ENCODE measurements around the gene FAM107B. TPM values are rescaled to one million over a fixed set of nuclear protein-coding genes. Genes with fewer than 3 reads are reported as not detected.
"Not testable (repeated sequence)": the region's sequence is repeated elsewhere in the genome, so short reads cannot be mapped to it uniquely, and the experiment has no call there.

The FAM107B gene
- total RNA-seq, 1 donor from 2014 or later = 13.6 TPM

DNA sequence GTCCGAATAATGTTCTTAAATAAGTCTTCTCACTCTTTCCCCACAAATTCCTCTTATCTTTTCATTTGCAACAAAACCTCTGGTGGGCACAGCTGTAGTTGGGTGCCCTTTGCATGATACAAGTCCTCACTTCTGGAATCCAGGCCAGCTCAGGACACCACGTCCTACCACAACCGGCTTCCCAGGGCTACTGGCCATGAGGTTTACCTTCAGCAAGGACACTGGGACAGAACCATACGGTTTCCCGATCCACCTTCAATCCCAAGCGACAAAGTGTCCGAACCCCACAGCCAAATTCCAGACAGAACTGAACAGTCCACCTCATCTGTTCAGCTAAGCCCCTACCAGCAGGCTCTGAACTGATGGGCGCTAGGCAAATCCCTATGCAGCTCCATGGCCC lies 174.6 kb downstream of the FAM107B start:
- no peak overlapping the region for H3K4me3 ChIP-seq (ENCODE audit: low read length in 3 of 3)

DNA sequence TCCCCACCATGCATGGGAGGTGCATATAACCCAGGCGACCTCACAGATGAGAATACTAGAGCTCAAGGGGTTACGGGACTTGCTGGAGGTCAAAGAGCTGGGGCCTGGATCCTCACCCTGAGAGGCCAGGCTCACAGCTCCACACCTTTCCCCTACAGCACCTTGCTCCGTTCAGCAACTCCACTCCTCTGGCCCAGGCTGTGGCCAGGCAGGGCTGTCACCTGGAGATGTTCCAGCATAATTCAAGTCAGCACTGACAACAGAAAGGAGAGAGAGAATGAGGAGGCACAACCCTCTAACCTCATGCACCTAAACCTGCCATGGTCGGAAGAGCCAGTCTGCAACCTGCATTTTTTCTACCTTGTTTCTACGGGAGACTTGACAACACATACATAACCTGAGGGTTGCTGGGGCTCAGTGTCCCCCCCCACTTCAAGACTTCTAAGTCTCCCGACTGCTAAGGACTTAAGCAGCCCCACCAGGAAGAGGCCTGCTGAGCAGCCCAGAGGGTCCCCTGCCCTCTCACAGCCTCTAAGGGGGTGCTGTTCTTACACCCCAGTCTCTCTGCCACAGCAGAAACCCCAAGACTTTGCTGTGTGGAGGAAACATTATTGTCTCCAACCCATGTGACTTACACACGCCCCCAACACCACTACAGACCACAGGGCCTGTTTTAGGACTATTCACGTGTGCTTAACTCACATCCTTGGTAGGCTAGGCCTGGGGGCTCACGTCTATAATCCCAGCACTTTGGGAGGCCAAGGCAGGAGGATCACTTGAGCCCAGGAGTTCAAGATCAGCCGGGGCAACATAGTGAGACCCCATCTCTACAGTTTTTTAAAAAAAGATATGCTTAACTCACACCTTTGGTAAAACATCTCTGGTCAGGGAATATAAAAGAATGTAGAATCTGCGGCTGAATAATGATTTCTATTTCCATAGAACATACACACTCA lies 175.6 kb downstream of the FAM107B start:
- Histone ChIP-seq H3K27ac (ENCODE audit: low read depth, low read length) (no peak overlapping the region), H3K4me1 (ENCODE audit: control insufficient read depth in 3 of 3, insufficient read depth in 3 of 3, low read length in 3 of 3) (peaks cover 0 to 8% (median 4%) of the 10 kb centered on the region in 3 donors), H3K36me3 (ENCODE audit: control insufficient read depth in 3 of 3, insufficient read depth in 3 of 3, low read length in 3 of 3) (peaks cover 0 to 2% (median 0%) of the 10 kb centered on the region in 3 donors), H3K9ac (ENCODE audit: low read depth in 1 of 3, low read length in 3 of 3) (no peak overlapping the region), H3K27me3 (ENCODE audit: control insufficient read depth in 3 of 3, insufficient read depth in 3 of 3, low read length in 3 of 3) (no peaks in the 10 kb centered on the region), H3K9me3 (ENCODE audit: control insufficient read depth in 3 of 3, low read length in 3 of 3) (no peaks in the 10 kb centered on the region), H3K4me3 (ENCODE audit: low read length in 3 of 3) (no peak overlapping the region)

More for the DNA sequence above, 174.6 kb downstream of the FAM107B start:
- Histone ChIP-seq H3K27ac (ENCODE audit: low read depth, low read length) (no peak overlapping the region), H3K36me3 (ENCODE audit: control insufficient read depth in 3 of 3, insufficient read depth in 3 of 3, low read length in 3 of 3) (peaks cover 0 to 2% (median 0%) of the 10 kb centered on the region in 3 donors), H3K27me3 (ENCODE audit: control insufficient read depth in 3 of 3, insufficient read depth in 3 of 3, low read length in 3 of 3) (no peaks in the 10 kb centered on the region), H3K4me1 (ENCODE audit: control insufficient read depth in 3 of 3, insufficient read depth in 3 of 3, low read length in 3 of 3) (peaks cover 6 to 12% (median 10%) of the 10 kb centered on the region in 3 donors), H3K9me3 (ENCODE audit: control insufficient read depth in 3 of 3, low read length in 3 of 3) (no peaks in the 10 kb centered on the region), H3K9ac (ENCODE audit: low read depth in 1 of 3, low read length in 3 of 3) (no peak overlapping the region)

DNA sequence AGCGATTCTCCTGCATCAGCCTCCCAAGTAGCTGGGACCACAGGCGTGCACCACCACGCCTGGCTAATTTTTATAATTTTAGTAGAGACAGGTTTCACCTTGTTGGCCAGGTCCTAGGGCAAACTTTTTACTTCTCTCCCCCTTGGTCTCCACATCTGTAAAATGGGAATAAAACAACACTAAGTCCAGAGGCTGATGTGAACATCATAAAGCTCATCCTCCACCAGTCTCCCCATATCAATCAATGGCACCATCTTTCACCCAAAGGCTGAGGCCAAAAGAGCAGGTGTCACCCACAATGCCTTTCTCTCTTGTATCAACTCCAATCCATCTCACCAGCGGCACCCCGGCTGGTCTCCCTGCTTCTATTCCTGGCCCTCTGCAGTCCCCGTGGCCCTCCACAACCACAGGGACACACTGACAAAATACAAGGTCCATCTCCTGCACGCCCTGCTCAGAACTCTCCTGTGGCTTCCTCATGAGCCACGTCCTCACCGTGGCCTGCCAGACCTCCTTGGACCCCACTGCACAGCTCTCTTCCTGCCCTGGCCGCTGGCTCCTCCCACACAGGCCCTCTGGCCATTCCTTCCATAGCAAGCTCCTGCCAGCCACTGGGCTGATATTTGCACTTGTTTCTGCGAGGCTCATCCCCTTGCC lies 179.0 kb downstream of the FAM107B start:
- H3K9me3 ChIP-seq (ENCODE audit: control insufficient read depth in 3 of 3, low read length in 3 of 3) = no peaks in the 10 kb centered on the region
- H3K4me3 ChIP-seq (ENCODE audit: low read length in 3 of 3) = no peak overlapping the region
- H3K27me3 ChIP-seq (ENCODE audit: control insufficient read depth in 3 of 3, insufficient read depth in 3 of 3, low read length in 3 of 3) = no peaks in the 10 kb centered on the region
- H3K27ac ChIP-seq (ENCODE audit: low read depth, low read length) = no peak overlapping the region
- no peaks in the 10 kb centered on the region for H3K4me1 ChIP-seq (ENCODE audit: control insufficient read depth in 3 of 3, insufficient read depth in 3 of 3, low read length in 3 of 3)
- no peak overlapping the region for H3K9ac ChIP-seq (ENCODE audit: low read depth in 1 of 3, low read length in 3 of 3)
- H3K36me3 ChIP-seq (ENCODE audit: control insufficient read depth in 3 of 3, insufficient read depth in 3 of 3, low read length in 3 of 3) = peaks cover 0 to 2% (median 0%) of the 10 kb centered on the region in 3 donors

DNA sequence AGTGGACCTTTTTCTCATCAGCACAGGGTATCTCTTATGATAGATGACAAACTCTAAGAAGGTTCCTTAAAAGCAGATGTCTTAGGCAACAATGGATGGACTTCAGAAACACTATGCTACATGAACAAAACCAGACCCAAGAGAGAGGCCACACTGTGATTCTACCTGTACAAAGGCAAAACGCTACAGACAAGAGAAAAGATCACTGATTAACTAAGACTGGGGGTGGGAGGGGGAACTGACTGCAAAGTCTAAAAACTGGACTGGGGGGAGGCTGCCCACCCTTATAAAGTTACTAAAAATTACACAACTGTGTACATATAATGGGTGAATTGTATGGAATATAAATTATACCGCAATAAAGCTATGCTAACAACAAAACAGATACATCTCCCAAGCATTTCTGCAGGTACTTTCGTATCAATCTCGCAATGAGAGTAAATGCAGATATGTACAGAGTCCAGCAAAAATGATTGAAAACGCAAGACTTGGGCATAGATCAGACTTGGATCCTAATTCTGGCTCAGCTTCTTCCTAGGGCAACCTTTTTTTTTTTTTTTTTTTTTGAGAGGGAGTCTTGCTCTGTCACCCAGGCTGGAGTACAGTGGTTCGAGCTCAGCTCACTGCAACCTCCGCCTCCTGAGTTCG lies 179.7 kb downstream of the FAM107B start:
- no peak overlapping the region for H3K27ac ChIP-seq (ENCODE audit: low read depth, low read length)
- no peaks in the 10 kb centered on the region for H3K27me3 ChIP-seq (ENCODE audit: control insufficient read depth in 3 of 3, insufficient read depth in 3 of 3, low read length in 3 of 3)
- no peaks in the 10 kb centered on the region for H3K9me3 ChIP-seq (ENCODE audit: control insufficient read depth in 3 of 3, low read length in 3 of 3)
- H3K4me3 ChIP-seq (ENCODE audit: low read length in 3 of 3) = no peak overlapping the region
- H3K4me1 ChIP-seq (ENCODE audit: control insufficient read depth in 3 of 3, insufficient read depth in 3 of 3, low read length in 3 of 3) = no peaks in the 10 kb centered on the region
- peaks cover 0 to 2% (median 0%) of the 10 kb centered on the region in 3 donors for H3K36me3 ChIP-seq (ENCODE audit: control insufficient read depth in 3 of 3, insufficient read depth in 3 of 3, low read length in 3 of 3)
- no peak overlapping the region for H3K9ac ChIP-seq (ENCODE audit: low read depth in 1 of 3, low read length in 3 of 3)

- Histone ChIP-seq H3K27ac (ENCODE audit: low read depth, low read length) (no peak overlapping the region), H3K4me3 (ENCODE audit: low read length in 3 of 3) (no peak overlapping the region), H3K9ac (ENCODE audit: low read depth in 1 of 3, low read length in 3 of 3) (no peak overlapping the region), H3K36me3 (ENCODE audit: control insufficient read depth in 3 of 3, insufficient read depth in 3 of 3, low read length in 3 of 3) (no peaks in the 10 kb centered on the region), H3K4me1 (ENCODE audit: control insufficient read depth in 3 of 3, insufficient read depth in 3 of 3, low read length in 3 of 3) (no peaks in the 10 kb centered on the region), H3K27me3 (ENCODE audit: control insufficient read depth in 3 of 3, insufficient read depth in 3 of 3, low read length in 3 of 3) (no peaks in the 10 kb centered on the region), H3K9me3 (ENCODE audit: control insufficient read depth in 3 of 3, low read length in 3 of 3) (no peaks in the 10 kb centered on the region)
These were observed 180.9 kb downstream of the FAM107B start for GRCh38 chr10:14593806-14594205.

- Histone ChIP-seq H3K36me3 (ENCODE audit: control insufficient read depth in 3 of 3, insufficient read depth in 3 of 3, low read length in 3 of 3) (no peaks in the 10 kb centered on the region), H3K4me1 (ENCODE audit: control insufficient read depth in 3 of 3, insufficient read depth in 3 of 3, low read length in 3 of 3) (peaks cover 0 to 5% (median 0%) of the 10 kb centered on the region in 3 donors), H3K4me3 (ENCODE audit: low read length in 3 of 3) (no peak overlapping the region), H3K27ac (ENCODE audit: low read depth, low read length) (no peak overlapping the region), H3K9ac (ENCODE audit: low read depth in 1 of 3, low read length in 3 of 3) (no peak overlapping the region), H3K9me3 (ENCODE audit: control insufficient read depth in 3 of 3, low read length in 3 of 3) (no peaks in the 10 kb centered on the region), H3K27me3 (ENCODE audit: control insufficient read depth in 3 of 3, insufficient read depth in 3 of 3, low read length in 3 of 3) (no peaks in the 10 kb centered on the region)
These were observed 182.1 kb downstream of the FAM107B start for GRCh38 chr10:14592566-14592965.

DNA sequence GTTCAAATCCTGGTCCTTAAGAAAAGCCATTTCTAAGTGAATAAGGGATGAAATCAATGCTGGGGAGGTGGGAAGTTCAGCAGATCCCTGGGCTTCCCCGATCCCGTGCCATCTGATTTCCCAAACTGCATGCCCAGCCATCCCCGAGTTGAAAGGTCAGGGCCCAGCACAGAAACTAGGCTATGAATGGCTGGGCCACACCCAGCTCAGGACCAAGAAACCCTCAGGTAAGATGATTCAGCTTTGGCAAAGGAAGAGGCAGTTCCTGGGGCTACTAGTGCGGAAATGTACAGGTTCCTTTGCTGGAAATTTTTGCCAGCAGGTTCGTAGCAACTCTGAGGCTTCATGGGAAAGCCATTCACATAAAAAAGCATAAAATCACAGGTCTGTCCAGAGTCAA lies 182.7 kb downstream of the FAM107B start:
- Histone ChIP-seq H3K27ac (ENCODE audit: low read depth, low read length) (no peak overlapping the region), H3K9me3 (ENCODE audit: control insufficient read depth in 3 of 3, low read length in 3 of 3) (no peaks in the 10 kb centered on the region), H3K9ac (ENCODE audit: low read depth in 1 of 3, low read length in 3 of 3) (no peak overlapping the region), H3K4me1 (ENCODE audit: control insufficient read depth in 3 of 3, insufficient read depth in 3 of 3, low read length in 3 of 3) (peaks cover 0 to 5% (median 0%) of the 10 kb centered on the region in 3 donors), H3K27me3 (ENCODE audit: control insufficient read depth in 3 of 3, insufficient read depth in 3 of 3, low read length in 3 of 3) (no peaks in the 10 kb centered on the region), H3K36me3 (ENCODE audit: control insufficient read depth in 3 of 3, insufficient read depth in 3 of 3, low read length in 3 of 3) (peaks cover 0 to under 1% (median 0%) of the 10 kb centered on the region in 3 donors), H3K4me3 (ENCODE audit: low read length in 3 of 3) (no peak overlapping the region)

GRCh38 chr10:14588938-14589294 lies 185.8 kb downstream of the FAM107B start:
- H3K9ac ChIP-seq (ENCODE audit: low read depth in 1 of 3, low read length in 3 of 3); H3K9me3 ChIP-seq (ENCODE audit: control insufficient read depth in 3 of 3, low read length in 3 of 3); H3K27ac ChIP-seq (ENCODE audit: low read depth, low read length); H3K4me1 ChIP-seq (ENCODE audit: control insufficient read depth in 3 of 3, insufficient read depth in 3 of 3, low read length in 3 of 3); H3K4me3 ChIP-seq (ENCODE audit: low read length in 3 of 3); H3K27me3 ChIP-seq (ENCODE audit: control insufficient read depth in 3 of 3, insufficient read depth in 3 of 3, low read length in 3 of 3); H3K36me3 ChIP-seq (ENCODE audit: control insufficient read depth in 3 of 3, insufficient read depth in 3 of 3, low read length in 3 of 3): not testable (repeated sequence)

GRCh38 chr10:14588084-14588937 lies 186.4 kb downstream of the FAM107B start:
- Histone ChIP-seq H3K9ac (ENCODE audit: low read depth in 1 of 3, low read length in 3 of 3) (no peak overlapping the region), H3K4me1 (ENCODE audit: control insufficient read depth in 3 of 3, insufficient read depth in 3 of 3, low read length in 3 of 3) (peaks cover 0 to 5% (median 0%) of the 10 kb centered on the region in 3 donors), H3K27ac (ENCODE audit: low read depth, low read length) (peak overlapping the region; percentile 30)

More at GRCh38 chr10:14588084-14588937, 186.4 kb downstream of the FAM107B start:
- H3K36me3 ChIP-seq (ENCODE audit: control insufficient read depth in 3 of 3, insufficient read depth in 3 of 3, low read length in 3 of 3) = peaks cover 0 to 5% (median 0%) of the 10 kb centered on the region in 3 donors
- H3K9me3 ChIP-seq (ENCODE audit: control insufficient read depth in 3 of 3, low read length in 3 of 3) = no peaks in the 10 kb centered on the region
- H3K27me3 ChIP-seq (ENCODE audit: control insufficient read depth in 3 of 3, insufficient read depth in 3 of 3, low read length in 3 of 3) = no peaks in the 10 kb centered on the region
- H3K4me3 ChIP-seq (ENCODE audit: low read length in 3 of 3) = no peak overlapping the region

Measured in skeletal muscle tissue (tissue), 4 donors.